ENCODE results near the gene EFNA5.
A peak's percentile ranks its signal among the peaks of the same experiment; 100 is the strongest.
"Not testable (repeated sequence)": the region's sequence is repeated elsewhere in the genome, so short reads cannot be mapped to it uniquely, and the experiment has no call there.

EFNA5 gene

GRCh38 chr5:107456281-107456715 is 214.4 kb downstream of the EFNA5 start:
- Histone ChIP-seq H3K36me3 (replicated peaks) (no peaks in the 10 kb centered on the region), H3K4me1 (peaks cover 62% of the 10 kb centered on the region)
- no peak for DNase-seq (ENCODE audit: low spot score in 2 of 2)

DNA sequence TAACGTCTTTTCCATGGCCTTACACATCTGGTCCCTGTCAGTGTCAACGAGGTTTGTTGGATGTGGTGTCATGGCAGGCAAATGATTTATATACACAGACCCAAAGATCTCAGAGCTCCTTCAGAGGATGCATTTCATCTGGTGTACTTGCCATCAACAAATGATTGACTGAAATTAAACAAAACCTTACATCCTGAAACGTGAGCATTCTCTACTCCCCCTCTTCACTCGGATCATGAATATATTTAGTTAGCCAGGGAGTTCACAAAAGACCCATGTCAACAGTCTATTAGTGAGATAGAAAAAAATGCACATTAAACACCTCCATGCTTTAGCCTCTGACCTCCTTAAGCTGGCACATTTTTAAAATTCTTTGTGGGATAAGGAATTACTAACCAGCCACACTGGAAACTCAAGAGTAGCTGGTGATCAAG is 215.6 kb downstream of the EFNA5 start:
- Histone ChIP-seq H3K36me3 (replicated peaks) (no peaks in the 10 kb centered on the region), H3K4me1 (peaks cover 62% of the 10 kb centered on the region), H3K27me3 (ENCODE audit: low read depth) (no peaks in the 10 kb centered on the region), H3K4me3 (no peak overlapping the region), H3K9me3 (no peaks in the 10 kb centered on the region)
- in situ Hi-C loops (cut with MboI; ENCODE audit: low sequenced_read_pairs), result loop anchor here (25.0 kb wide), 1 partner anchor 207 kb away; the partner anchor contains the start of gene EFNA5
- DNase-seq (ENCODE audit: low spot score in 2 of 2), result peak; percentile 44 to 97

More at GRCh38 chr5:107456281-107456715, 214.4 kb downstream of the EFNA5 start:
- Histone ChIP-seq H3K27me3 (ENCODE audit: low read depth) (no peaks in the 10 kb centered on the region), H3K4me3 (no peak overlapping the region), H3K9me3 (no peaks in the 10 kb centered on the region)
- in situ Hi-C loops (cut with MboI; ENCODE audit: low sequenced_read_pairs), result loop anchor here (25.0 kb wide), 1 partner anchor 206 kb away; the partner anchor contains the start of gene EFNA5

DNA sequence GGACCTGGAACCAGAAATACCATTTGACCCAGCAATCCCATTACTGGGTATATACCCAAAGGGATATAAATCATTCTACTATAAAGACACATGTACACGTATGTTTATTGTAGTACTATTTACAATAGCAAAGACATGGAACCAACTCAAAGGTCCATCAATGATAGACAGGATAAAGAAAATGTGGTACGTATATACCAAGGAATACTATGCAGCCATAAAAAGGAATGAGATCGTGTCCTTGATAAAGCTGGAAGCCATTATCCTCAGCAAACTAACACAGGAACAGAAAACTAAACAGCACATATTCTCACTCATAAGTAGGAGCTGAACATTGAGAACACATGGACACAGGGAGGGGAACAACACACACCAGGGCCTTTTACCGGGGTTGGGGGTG is 218.9 kb downstream of the EFNA5 start:
- H3K4me1 ChIP-seq, result peaks cover 52% of the 10 kb centered on the region
- not testable (repeated sequence) for H3K9me3 ChIP-seq; H3K4me3 ChIP-seq; H3K27me3 ChIP-seq (ENCODE audit: low read depth); H3K36me3 ChIP-seq (replicated peaks); DNase-seq (ENCODE audit: low spot score in 2 of 2)
- in situ Hi-C loops (cut with MboI; ENCODE audit: low sequenced_read_pairs), result loop anchor here (25.0 kb wide), 1 partner anchor 210 kb away; the partner anchor contains the start of gene EFNA5

- H3K36me3 ChIP-seq (replicated peaks), result no peaks in the 10 kb centered on the region
- in situ Hi-C loops (cut with MboI; ENCODE audit: low sequenced_read_pairs), result loop anchor here (25.0 kb wide), 1 partner anchor 211 kb away; the partner anchor contains the start of gene EFNA5
- no peaks in the 10 kb centered on the region for H3K27me3 ChIP-seq (ENCODE audit: low read depth)
- no peak for DNase-seq (ENCODE audit: low spot score in 2 of 2)
- no peaks in the 10 kb centered on the region for H3K9me3 ChIP-seq
- peaks cover 47% of the 10 kb centered on the region for H3K4me1 ChIP-seq
- H3K4me3 ChIP-seq, result no peak overlapping the region
These were observed 219.7 kb downstream of the EFNA5 start for GRCh38 chr5:107451028-107451427.

- H3K4me1 ChIP-seq, result peaks cover 42% of the 10 kb centered on the region
- in situ Hi-C loops (cut with MboI; ENCODE audit: low sequenced_read_pairs), result loop anchor here (25.0 kb wide), 1 partner anchor 212 kb away; the partner anchor contains the start of gene EFNA5
- no peak overlapping the region for H3K4me3 ChIP-seq
- H3K36me3 ChIP-seq (replicated peaks), result no peaks in the 10 kb centered on the region
- no peaks in the 10 kb centered on the region for H3K9me3 ChIP-seq
- H3K27me3 ChIP-seq (ENCODE audit: low read depth), result no peaks in the 10 kb centered on the region
- DNase-seq (ENCODE audit: low spot score in 2 of 2), result no peak
These were observed 220.2 kb downstream of the EFNA5 start for GRCh38 chr5:107450531-107450930.

DNA sequence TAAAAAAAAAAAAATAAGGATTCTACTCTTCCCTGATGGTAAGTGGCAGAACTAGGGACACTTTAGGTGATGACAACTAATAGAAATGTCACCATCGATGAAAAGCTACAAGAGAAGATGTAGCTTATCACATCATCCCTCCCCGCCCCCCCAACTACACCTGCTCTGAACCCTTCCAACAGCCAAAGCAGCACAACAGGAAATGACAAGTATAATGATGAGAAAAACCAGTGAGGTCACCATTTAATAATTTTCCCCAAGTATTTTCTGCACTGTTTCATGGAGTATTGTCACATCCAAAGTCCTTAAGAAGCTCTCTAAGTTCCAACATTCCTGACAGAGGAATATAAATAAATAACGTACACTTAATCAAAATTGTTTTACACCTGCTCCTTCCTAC is 221.4 kb downstream of the EFNA5 start:
- no peaks in the 10 kb centered on the region for H3K36me3 ChIP-seq (replicated peaks)
- no peak for DNase-seq (ENCODE audit: low spot score in 2 of 2)
- in situ Hi-C loops (cut with MboI; ENCODE audit: low sequenced_read_pairs), result no loop called here
- no peak overlapping the region for H3K4me3 ChIP-seq
- no peaks in the 10 kb centered on the region for H3K27me3 ChIP-seq (ENCODE audit: low read depth)
- peaks cover 39% of the 10 kb centered on the region for H3K4me1 ChIP-seq
- H3K9me3 ChIP-seq, result no peaks in the 10 kb centered on the region

- in situ Hi-C loops (cut with MboI; ENCODE audit: low sequenced_read_pairs), result no loop called here
- no peaks in the 10 kb centered on the region for H3K36me3 ChIP-seq (replicated peaks)
- H3K9me3 ChIP-seq, result no peaks in the 10 kb centered on the region
- H3K4me1 ChIP-seq, result peaks cover 42% of the 10 kb centered on the region
- H3K27me3 ChIP-seq (ENCODE audit: low read depth), result no peaks in the 10 kb centered on the region
- no peak overlapping the region for H3K4me3 ChIP-seq
- no peak for DNase-seq (ENCODE audit: low spot score in 2 of 2)
These were observed 223.2 kb downstream of the EFNA5 start for GRCh38 chr5:107447587-107447986.

DNA sequence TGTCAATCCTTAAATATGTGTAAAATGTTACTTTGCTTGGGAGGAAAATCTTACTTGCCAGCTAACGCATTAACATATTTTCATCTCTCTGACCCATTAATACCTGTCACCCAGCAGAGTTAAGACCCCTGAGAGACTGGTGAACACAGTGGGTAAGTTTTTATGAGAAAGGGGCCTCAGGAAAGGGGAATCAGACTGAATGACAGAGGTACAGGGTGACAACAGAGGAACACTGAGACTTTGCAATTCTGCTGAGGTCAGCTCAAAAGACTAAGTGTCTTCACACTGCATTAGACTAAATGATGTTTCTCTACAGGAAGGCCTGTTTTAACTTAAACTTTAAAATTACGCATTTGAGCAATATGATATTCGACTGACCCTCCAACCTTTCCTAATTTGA is 223.8 kb downstream of the EFNA5 start:
- in situ Hi-C loops (cut with MboI; ENCODE audit: low sequenced_read_pairs), result no loop called here
- H3K9me3 ChIP-seq, result no peaks in the 10 kb centered on the region
- H3K36me3 ChIP-seq (replicated peaks), result no peaks in the 10 kb centered on the region
- H3K27me3 ChIP-seq (ENCODE audit: low read depth), result no peaks in the 10 kb centered on the region
- H3K4me1 ChIP-seq, result peaks cover 48% of the 10 kb centered on the region
- no peak overlapping the region for H3K4me3 ChIP-seq
- no peak for DNase-seq (ENCODE audit: low spot score in 2 of 2)

- in situ Hi-C loops (cut with MboI; ENCODE audit: low sequenced_read_pairs), result no loop called here
- no peak overlapping the region for H3K4me3 ChIP-seq
- no peaks in the 10 kb centered on the region for H3K36me3 ChIP-seq (replicated peaks)
- no peak for DNase-seq (ENCODE audit: low spot score in 2 of 2)
- peaks cover 51% of the 10 kb centered on the region for H3K4me1 ChIP-seq
- H3K9me3 ChIP-seq, result no peaks in the 10 kb centered on the region
- H3K27me3 ChIP-seq (ENCODE audit: low read depth), result no peaks in the 10 kb centered on the region
These were observed 226.4 kb downstream of the EFNA5 start for GRCh38 chr5:107444300-107444699.

DNA sequence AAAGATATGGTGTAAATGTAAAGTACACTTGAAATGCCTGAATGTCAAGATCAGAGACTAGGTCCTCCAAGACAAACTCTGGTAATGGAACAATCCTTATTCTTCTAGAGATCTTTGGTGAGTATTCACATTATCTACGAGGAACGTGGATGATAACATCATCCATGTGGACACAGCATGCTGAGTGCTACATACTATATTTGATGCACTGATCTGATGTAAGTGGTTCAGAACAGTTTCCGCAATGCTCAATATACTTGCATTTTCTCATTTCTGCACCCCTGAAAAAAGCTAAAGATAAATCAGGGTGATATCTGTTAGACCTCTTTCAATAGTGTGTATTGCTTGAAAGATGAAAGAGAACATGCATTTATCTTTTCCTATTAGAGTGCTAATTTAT is 226.8 kb downstream of the EFNA5 start:
- no peak for DNase-seq (ENCODE audit: low spot score in 2 of 2)
- in situ Hi-C loops (cut with MboI; ENCODE audit: low sequenced_read_pairs), result no loop called here
- Histone ChIP-seq H3K4me1 (peaks cover 55% of the 10 kb centered on the region), H3K4me3 (no peak overlapping the region), H3K36me3 (replicated peaks) (no peaks in the 10 kb centered on the region), H3K27me3 (ENCODE audit: low read depth) (no peaks in the 10 kb centered on the region), H3K9me3 (no peaks in the 10 kb centered on the region)

GRCh38 chr5:107442452-107442851 is 228.3 kb downstream of the EFNA5 start:
- in situ Hi-C loops (cut with MboI; ENCODE audit: low sequenced_read_pairs), result no loop called here
- no peak overlapping the region for H3K4me3 ChIP-seq
- H3K9me3 ChIP-seq, result no peaks in the 10 kb centered on the region
- no peaks in the 10 kb centered on the region for H3K36me3 ChIP-seq (replicated peaks)
- H3K4me1 ChIP-seq, result peaks cover 70% of the 10 kb centered on the region
- no peaks in the 10 kb centered on the region for H3K27me3 ChIP-seq (ENCODE audit: low read depth)
- no peak for DNase-seq (ENCODE audit: low spot score in 2 of 2)

- Histone ChIP-seq H3K4me1 (peaks cover 79% of the 10 kb centered on the region), H3K36me3 (replicated peaks) (no peaks in the 10 kb centered on the region), H3K27me3 (ENCODE audit: low read depth) (no peaks in the 10 kb centered on the region), H3K4me3 (no peak overlapping the region), H3K9me3 (no peaks in the 10 kb centered on the region)
- in situ Hi-C loops (cut with MboI; ENCODE audit: low sequenced_read_pairs), result no loop called here
- DNase-seq (ENCODE audit: low spot score in 2 of 2), result no peak
These were observed 230.9 kb downstream of the EFNA5 start for GRCh38 chr5:107439832-107440231.

- in situ Hi-C loops (cut with MboI; ENCODE audit: low sequenced_read_pairs), result no loop called here
- Histone ChIP-seq H3K36me3 (replicated peaks) (no peaks in the 10 kb centered on the region), H3K4me3 (no peak overlapping the region), H3K27me3 (ENCODE audit: low read depth) (no peaks in the 10 kb centered on the region), H3K9me3 (no peaks in the 10 kb centered on the region), H3K4me1 (peaks cover 61% of the 10 kb centered on the region)
- no peak for DNase-seq (ENCODE audit: low spot score in 2 of 2)
These were observed 232.7 kb downstream of the EFNA5 start for GRCh38 chr5:107437986-107438510.

DNA sequence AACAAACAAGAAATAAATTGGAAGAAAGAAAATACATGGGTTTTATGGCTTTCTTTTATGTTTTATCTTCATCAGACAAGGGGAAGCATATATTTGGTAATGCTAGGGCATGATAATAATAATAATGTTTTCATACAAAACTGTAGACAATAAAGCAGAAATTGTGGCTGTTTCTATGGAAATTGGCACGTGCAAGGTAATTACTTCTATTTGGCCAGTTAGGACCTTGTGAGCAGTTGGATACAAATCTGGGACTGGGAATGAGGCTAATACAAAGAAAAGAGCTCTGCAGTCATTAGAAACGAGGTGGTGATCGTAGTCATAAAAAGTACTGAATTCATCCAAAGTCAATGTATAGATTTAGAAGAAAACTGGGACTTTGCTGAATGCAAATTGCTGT is 233.6 kb downstream of the EFNA5 start:
- H3K4me3 ChIP-seq, result no peak overlapping the region
- no peaks in the 10 kb centered on the region for H3K27me3 ChIP-seq (ENCODE audit: low read depth)
- no peaks in the 10 kb centered on the region for H3K36me3 ChIP-seq (replicated peaks)
- peaks cover 61% of the 10 kb centered on the region for H3K4me1 ChIP-seq
- DNase-seq (ENCODE audit: low spot score in 2 of 2), result no peak
- in situ Hi-C loops (cut with MboI; ENCODE audit: low sequenced_read_pairs), result no loop called here
- no peaks in the 10 kb centered on the region for H3K9me3 ChIP-seq

- Histone ChIP-seq H3K4me1 (peaks cover 65% of the 10 kb centered on the region), H3K27me3 (ENCODE audit: low read depth) (no peaks in the 10 kb centered on the region), H3K36me3 (replicated peaks) (no peaks in the 10 kb centered on the region), H3K4me3 (no peak overlapping the region), H3K9me3 (no peaks in the 10 kb centered on the region)
- in situ Hi-C loops (cut with MboI; ENCODE audit: low sequenced_read_pairs), result no loop called here
- peak in 1 of 2 experiments; percentile 46 for DNase-seq (ENCODE audit: low spot score in 2 of 2)
These were observed 234.5 kb downstream of the EFNA5 start for GRCh38 chr5:107436201-107436600.
